ENCODE measurements around the gene PCDHB7. TPM values are rescaled to one million over a fixed set of nuclear protein-coding genes. Genes with fewer than 3 reads are reported as not detected.
"Not testable (repeated sequence)": the region's sequence is repeated elsewhere in the genome, so short reads cannot be mapped to it uniquely, and the experiment has no call there.

PCDHB7 gene
- total RNA-seq, 4 donors from 2014 or later, result 0.49 to 1.1 (median 0.58) TPM

DNA sequence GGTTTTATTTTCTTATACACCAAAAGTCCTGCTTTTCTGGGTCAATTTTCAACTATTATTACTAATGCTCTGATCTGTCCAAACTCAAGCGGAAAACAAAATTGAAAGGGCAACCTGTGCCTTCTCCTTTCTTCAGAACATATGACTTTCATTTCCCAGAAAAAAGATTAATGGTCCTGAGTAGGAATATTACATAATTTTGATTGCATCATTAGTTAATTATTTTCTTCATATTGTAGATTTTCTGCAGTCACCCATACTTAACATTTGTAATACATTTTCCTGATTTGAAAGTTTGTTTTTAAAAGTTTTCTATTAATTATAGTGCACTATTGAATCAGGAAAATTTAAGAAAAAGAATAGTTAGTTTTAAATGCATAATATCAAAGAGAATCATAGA, 3.5 kb downstream of the PCDHB7 start:
- no peak overlapping the region for H3K4me3 ChIP-seq (ENCODE audit: low read depth, poor library complexity, severe bottlenecking)

DNA sequence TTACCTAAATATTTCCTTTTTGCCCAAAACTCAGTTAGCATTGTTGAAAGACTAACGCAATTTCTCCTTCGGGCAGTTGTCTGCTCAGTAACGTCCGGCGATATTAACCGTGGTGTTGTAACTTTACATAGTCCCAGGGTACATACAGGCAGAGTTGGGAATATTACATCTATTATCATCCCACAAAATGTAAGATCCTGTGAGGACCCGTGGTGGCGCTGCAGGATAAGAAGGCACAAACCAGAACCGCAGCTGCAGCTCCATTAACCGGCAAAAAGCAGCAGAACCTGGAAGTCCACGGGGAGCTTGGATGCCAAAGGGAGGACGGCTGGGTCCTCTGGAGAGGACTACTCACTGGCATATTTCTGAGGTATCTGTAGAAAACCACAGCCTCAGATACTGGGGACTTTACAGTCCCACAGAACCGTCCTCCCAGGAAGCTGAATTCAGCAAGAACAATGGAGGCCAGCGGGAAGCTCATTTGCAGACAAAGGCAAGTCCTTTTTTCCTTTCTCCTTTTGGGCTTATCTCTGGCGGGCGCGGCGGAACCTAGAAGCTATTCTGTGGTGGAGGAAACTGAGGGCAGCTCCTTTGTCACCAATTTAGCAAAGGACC, 5.2 kb downstream of the PCDHB7 start, which contains the start of gene PCDHB8:
Gene PCDHB8 (plus strand): TSS at position 214 of the 615 bp plus-strand sequence. CDS start 245 bp downstream, at position 459.
- H3K4me3 ChIP-seq (ENCODE audit: low read depth, poor library complexity, severe bottlenecking); DNase-seq (ENCODE audit: low spot score in 2 of 2); intact Hi-C loops (cut with DNase I; ENCODE audit: low total_unique reads): not testable (repeated sequence)
- WGBS, 2 donors, result 32 to 35% methylated on average over 14 to 18 of the region's 18 CpGs

More for the DNA sequence above, 3.5 kb downstream of the PCDHB7 start:
- WGBS, 2 donors, result 51 to 67% methylated on average over 1 of the region's 1 CpG
- intact Hi-C loops (cut with DNase I; ENCODE audit: low total_unique reads), result no loop called here
- DNase-seq (ENCODE audit: low spot score in 2 of 2), result no peak
- TF ChIP-seq POLR2A (IDR thresholded peaks at IDR 0.05), result no peak
- TF ChIP-seq, protein P1, sequence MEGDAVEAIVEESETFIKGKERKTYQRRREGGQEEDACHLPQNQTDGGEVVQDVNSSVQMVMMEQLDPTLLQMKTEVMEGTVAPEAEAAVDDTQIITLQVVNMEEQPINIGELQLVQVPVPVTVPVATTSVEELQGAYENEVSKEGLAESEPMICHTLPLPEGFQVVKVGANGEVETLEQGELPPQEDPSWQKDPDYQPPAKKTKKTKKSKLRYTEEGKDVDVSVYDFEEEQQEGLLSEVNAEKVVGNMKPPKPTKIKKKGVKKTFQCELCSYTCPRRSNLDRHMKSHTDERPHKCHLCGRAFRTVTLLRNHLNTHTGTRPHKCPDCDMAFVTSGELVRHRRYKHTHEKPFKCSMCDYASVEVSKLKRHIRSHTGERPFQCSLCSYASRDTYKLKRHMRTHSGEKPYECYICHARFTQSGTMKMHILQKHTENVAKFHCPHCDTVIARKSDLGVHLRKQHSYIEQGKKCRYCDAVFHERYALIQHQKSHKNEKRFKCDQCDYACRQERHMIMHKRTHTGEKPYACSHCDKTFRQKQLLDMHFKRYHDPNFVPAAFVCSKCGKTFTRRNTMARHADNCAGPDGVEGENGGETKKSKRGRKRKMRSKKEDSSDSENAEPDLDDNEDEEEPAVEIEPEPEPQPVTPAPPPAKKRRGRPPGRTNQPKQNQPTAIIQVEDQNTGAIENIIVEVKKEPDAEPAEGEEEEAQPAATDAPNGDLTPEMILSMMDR (IDR thresholded peaks at IDR 0.05), result no peak

DNA sequence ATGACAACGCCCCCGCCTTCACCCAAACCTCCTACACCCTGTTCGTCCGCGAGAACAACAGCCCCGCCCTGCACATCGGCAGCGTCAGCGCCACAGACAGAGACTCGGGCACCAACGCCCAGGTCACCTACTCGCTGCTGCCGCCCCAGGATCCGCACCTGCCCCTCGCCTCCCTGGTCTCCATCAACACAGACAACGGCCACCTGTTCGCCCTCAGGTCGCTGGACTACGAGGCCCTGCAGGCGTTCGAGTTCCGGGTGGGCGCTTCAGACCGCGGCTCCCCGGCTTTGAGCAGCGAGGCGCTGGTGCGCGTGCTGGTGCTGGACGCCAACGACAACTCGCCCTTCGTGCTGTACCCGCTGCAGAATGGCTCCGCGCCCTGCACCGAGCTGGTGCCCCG, 6.9 kb downstream of the PCDHB7 start:
- DNase-seq (ENCODE audit: low spot score in 2 of 2); H3K4me3 ChIP-seq (ENCODE audit: low read depth, poor library complexity, severe bottlenecking); intact Hi-C loops (cut with DNase I; ENCODE audit: low total_unique reads): not testable (repeated sequence)
- WGBS, 2 donors, result 38 to 43% methylated on average over 30 to 35 of the region's 39 CpGs

DNA sequence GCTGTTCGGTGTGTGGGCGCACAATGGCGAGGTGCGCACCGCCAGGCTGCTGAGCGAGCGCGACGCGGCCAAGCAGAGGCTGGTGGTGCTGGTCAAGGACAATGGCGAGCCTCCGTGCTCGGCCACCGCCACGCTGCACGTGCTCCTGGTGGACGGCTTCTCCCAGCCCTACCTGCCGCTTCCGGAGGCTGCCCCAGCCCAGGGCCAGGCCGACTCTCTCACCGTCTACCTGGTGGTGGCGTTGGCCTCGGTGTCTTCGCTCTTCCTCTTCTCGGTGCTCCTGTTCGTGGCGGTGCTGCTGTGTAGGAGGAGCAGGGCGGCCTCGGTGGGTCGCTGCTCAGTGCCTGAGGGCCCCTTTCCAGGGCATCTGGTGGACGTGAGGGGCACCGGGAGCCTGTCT, 7.4 kb downstream of the PCDHB7 start:
- WGBS, 2 donors, result 33 to 50% methylated on average over 20 to 27 of the region's 32 CpGs
- H3K4me3 ChIP-seq (ENCODE audit: low read depth, poor library complexity, severe bottlenecking); DNase-seq (ENCODE audit: low spot score in 2 of 2); intact Hi-C loops (cut with DNase I; ENCODE audit: low total_unique reads): not testable (repeated sequence)

DNA sequence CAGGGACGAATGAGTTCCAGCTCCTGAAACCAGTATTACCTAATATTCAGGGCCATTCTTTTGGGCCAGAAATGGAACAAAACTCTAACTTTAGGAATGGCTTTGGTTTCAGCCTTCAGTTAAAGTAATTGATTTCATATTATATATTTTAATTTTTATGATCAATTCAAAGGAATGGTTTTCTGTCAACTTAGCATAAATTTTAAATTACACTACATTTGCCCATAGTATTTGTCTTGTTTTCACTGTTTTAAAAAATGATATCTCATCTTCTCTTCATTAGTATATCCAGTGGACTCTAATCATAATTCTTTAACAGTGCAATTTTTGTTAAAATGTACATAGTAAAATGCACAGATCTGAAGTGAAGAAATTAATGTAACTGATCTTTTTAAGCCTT, 7.9 kb downstream of the PCDHB7 start:
- 39 to 67% methylated on average over 1 of the region's 1 CpG for WGBS, 2 donors
- TF ChIP-seq, protein P1 (IDR thresholded peaks at IDR 0.05), result no peak
- TF ChIP-seq POLR2A (IDR thresholded peaks at IDR 0.05), result no peak
- no peak for DNase-seq (ENCODE audit: low spot score in 2 of 2)
- H3K4me3 ChIP-seq (ENCODE audit: low read depth, poor library complexity, severe bottlenecking), result no peak overlapping the region
- intact Hi-C loops (cut with DNase I; ENCODE audit: low total_unique reads), result no loop called here

DNA sequence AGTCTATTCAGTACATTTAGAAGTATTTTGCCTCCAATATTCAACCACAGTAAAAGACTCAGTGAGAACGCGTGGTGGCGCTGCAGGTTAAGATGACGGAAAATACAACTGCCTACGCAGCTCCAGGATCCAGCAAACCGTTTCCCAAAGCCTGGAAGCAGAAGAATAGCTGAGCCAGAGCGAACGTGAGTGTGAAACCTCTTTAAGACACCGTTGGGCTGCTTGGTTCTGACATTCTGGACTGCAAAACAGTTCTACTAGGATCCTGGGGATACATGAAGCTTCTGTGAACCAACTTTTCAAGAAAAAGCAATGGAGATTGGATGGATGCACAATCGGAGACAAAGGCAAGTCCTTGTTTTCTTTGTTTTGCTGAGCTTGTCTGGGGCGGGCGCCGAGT, 9.8 kb downstream of the PCDHB7 start, which contains the start of gene PCDHB16:
Gene PCDHB16 (plus strand): TSS at position 140 of the 400 bp plus-strand sequence. CDS start 173 bp downstream, at position 313.
- intact Hi-C loops (cut with DNase I; ENCODE audit: low total_unique reads), result no loop called here
- peak within 1 kb of the TSS; percentile 1 for H3K4me3 ChIP-seq (ENCODE audit: low read depth, poor library complexity, severe bottlenecking)
- TF ChIP-seq, protein P1 (IDR thresholded peaks at IDR 0.05), result no peak
- no peak for TF ChIP-seq POLR2A (IDR thresholded peaks at IDR 0.05)
- DNase-seq (ENCODE audit: low spot score in 2 of 2), result no peak
- 10 to 11% methylated on average over 13 of the region's 13 CpGs for WGBS, 2 donors

DNA sequence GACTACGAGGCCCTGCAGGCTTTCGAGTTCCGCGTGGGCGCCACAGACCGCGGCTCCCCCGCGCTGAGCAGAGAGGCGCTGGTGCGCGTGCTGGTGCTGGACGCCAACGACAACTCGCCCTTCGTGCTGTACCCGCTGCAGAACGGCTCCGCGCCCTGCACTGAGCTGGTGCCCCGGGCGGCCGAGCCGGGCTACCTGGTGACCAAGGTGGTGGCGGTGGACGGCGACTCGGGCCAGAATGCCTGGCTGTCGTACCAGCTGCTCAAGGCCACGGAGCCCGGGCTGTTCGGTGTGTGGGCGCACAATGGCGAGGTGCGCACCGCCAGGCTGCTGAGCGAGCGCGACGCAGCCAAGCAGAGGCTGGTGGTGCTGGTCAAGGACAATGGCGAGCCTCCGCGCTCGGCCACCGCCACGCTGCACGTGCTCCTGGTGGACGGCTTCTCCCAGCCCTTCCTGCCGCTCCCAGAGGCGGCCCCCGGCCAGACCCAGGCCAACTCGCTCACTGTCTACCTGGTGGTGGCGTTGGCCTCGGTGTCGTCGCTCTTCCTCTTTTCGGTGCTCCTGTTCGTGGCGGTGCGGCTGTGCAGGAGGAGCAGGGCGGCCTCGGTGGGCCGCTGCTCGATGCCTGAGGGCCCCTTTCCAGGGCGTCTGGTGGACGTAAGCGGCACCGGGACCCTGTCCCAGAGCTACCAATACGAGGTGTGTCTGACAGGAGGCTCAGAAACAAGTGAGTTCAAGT, 11.8 kb downstream of the PCDHB7 start:
- intact Hi-C loops (cut with DNase I; ENCODE audit: low total_unique reads); H3K4me3 ChIP-seq (ENCODE audit: low read depth, poor library complexity, severe bottlenecking); DNase-seq (ENCODE audit: low spot score in 2 of 2): not testable (repeated sequence)
- 20 to 40% methylated on average over 3 to 12 of the region's 69 CpGs for WGBS, 2 donors

Data from lower leg skin (tissue), 4 donors.